ENCODE results near the gene CEACAM8. TPM values are rescaled to one million over a fixed set of nuclear protein-coding genes. Genes with fewer than 3 reads are reported as not detected.
"Not testable (repeated sequence)": the region's sequence is repeated elsewhere in the genome, so short reads cannot be mapped to it uniquely, and the experiment has no call there.

CEACAM8 gene
- total RNA-seq, 1 donor from 2014 or later = not detected

GRCh38 chr19:42549067-42549466 lies 45.7 kb downstream of the CEACAM8 start:
- DNase-seq; ATAC-seq; intact Hi-C loops (cut with micrococcal nuclease): not testable (repeated sequence)

GRCh38 chr19:42548552-42548951 lies 46.2 kb downstream of the CEACAM8 start:
- ATAC-seq (no peak), DNase-seq (no peak)
- intact Hi-C loops (cut with micrococcal nuclease) = no loop called here

- intact Hi-C loops (cut with micrococcal nuclease) = no loop called here
- no peak for DNase-seq
- ATAC-seq = no peak
Observed at GRCh38 chr19:42547929-42548328, 46.8 kb downstream of the CEACAM8 start.

GRCh38 chr19:42546831-42547500 lies 47.8 kb downstream of the CEACAM8 start:
- no peak for DNase-seq
- intact Hi-C loops (cut with micrococcal nuclease) = no loop called here

GRCh38 chr19:42544146-42544545 lies 50.6 kb downstream of the CEACAM8 start:
- ATAC-seq = no peak
- no peak for DNase-seq
- intact Hi-C loops (cut with micrococcal nuclease) = no loop called here

More at GRCh38 chr19:42546831-42547500, 47.8 kb downstream of the CEACAM8 start:
- ATAC-seq = no peak

- intact Hi-C loops (cut with micrococcal nuclease) = no loop called here
- ATAC-seq (no peak), DNase-seq (no peak)
Observed at GRCh38 chr19:42542791-42543190, 51.9 kb downstream of the CEACAM8 start.

GRCh38 chr19:42540071-42540553 lies 54.6 kb downstream of the CEACAM8 start:
- DNase-seq (no peak), ATAC-seq (no peak)
- intact Hi-C loops (cut with micrococcal nuclease) = no loop called here

GRCh38 chr19:42538841-42539709 lies 55.6 kb downstream of the CEACAM8 start:
- intact Hi-C loops (cut with micrococcal nuclease) = no loop called here
- ATAC-seq (no peak), DNase-seq (no peak)

GRCh38 chr19:42535276-42535675 lies 59.4 kb downstream of the CEACAM8 start:
- intact Hi-C loops (cut with micrococcal nuclease); DNase-seq; ATAC-seq: not testable (repeated sequence)

GRCh38 chr19:42534391-42534790 lies 60.3 kb downstream of the CEACAM8 start:
- intact Hi-C loops (cut with micrococcal nuclease) = no loop called here
- no peak for DNase-seq
- no peak for ATAC-seq

GRCh38 chr19:42532891-42533290 lies 61.8 kb downstream of the CEACAM8 start:
- intact Hi-C loops (cut with micrococcal nuclease) = no loop called here
- ATAC-seq (no peak), DNase-seq (no peak)

- ATAC-seq (no peak), DNase-seq (no peak)
- intact Hi-C loops (cut with micrococcal nuclease) = no loop called here
Observed at GRCh38 chr19:42531313-42531712, 63.4 kb downstream of the CEACAM8 start.

Other genes starting within 250 kb of the CEACAM8 start
- 0.55 TPM for gene CNFN, start 204.6 kb downstream of the CEACAM8 start, total RNA-seq
- 41.0 TPM for gene LIPE, start 167.5 kb downstream of the CEACAM8 start, total RNA-seq
- not detected for gene CXCL17, start 152.0 kb downstream of the CEACAM8 start, total RNA-seq
- gene CEACAM1, start 66.4 kb downstream of the CEACAM8 start, total RNA-seq = 4.0 TPM
- not detected for gene PSG3, start 145.6 kb upstream of the CEACAM8 start, total RNA-seq
- gene PSG8, start 170.8 kb upstream of the CEACAM8 start, total RNA-seq = not detected

Data from left ventricle myocardium superior (tissue), 1 donor.